ENCODE measurements around the gene CRHR2. TPM values are rescaled to one million over a fixed set of nuclear protein-coding genes. Genes with fewer than 3 reads are reported as not detected.

The CRHR2 gene
- total and polyA plus RNA-seq, 9 donors = 0.40 to 3.5 (median 1.9) TPM

DNA sequence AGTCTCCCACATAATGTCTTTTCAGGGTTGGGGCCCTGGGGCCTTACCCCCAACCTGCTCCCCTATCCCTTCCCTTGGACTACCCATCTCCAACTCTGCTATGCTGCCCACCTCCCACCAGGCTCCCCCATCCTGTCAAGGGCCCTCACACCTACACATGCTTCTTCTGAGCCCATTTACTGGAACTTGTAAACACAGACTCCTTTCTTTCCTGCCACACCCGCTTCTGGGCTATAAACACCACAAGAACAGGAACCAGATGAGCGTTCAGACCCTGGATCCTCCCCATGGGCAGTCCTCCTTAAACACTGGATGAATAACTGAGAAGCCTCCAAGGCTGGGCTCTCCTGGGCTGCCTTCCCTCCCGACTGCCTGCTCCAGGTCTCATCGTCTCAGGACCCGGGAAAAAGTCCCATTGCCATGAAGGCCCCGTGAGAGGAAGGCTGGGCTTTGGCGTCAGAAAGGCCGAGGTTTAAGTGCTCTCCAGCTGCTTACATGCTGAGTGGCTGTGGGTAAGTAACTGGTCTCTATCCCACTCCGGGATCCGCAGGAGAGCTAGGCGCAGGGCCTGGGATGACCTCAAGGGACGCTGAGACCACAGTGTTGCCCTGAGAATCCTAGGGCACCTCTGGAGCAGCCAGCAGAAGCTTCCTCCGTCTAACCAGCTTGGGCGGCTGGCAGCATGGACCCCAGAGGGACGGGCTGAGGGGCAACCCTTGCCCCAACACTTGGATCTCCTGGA lies 15.6 kb upstream of the CRHR2 start:
- no peaks in the 10 kb centered on the region for H3K36me3 ChIP-seq (ENCODE audit: control insufficient read depth, insufficient read depth, low read length)
- peaks cover 7% of the 10 kb centered on the region for H3K27me3 ChIP-seq (ENCODE audit: control insufficient read depth, insufficient read depth, low read length)
- DNase-seq = no peak
- H3K4me3 ChIP-seq (ENCODE audit: low read length) = no peak overlapping the region
- H3K9me3 ChIP-seq (replicated peaks; ENCODE audit: control insufficient read depth, low read depth, low read length) = no peaks in the 10 kb centered on the region
- no peak overlapping the region for H3K27ac ChIP-seq (ENCODE audit: low read length)
- H3K4me1 ChIP-seq (ENCODE audit: control insufficient read depth, insufficient read depth, low read length) = peaks cover 35% of the 10 kb centered on the region
- WGBS (ENCODE audit: insufficient coverage) = 48% methylated on average over 15 of the region's 15 CpGs

DNA sequence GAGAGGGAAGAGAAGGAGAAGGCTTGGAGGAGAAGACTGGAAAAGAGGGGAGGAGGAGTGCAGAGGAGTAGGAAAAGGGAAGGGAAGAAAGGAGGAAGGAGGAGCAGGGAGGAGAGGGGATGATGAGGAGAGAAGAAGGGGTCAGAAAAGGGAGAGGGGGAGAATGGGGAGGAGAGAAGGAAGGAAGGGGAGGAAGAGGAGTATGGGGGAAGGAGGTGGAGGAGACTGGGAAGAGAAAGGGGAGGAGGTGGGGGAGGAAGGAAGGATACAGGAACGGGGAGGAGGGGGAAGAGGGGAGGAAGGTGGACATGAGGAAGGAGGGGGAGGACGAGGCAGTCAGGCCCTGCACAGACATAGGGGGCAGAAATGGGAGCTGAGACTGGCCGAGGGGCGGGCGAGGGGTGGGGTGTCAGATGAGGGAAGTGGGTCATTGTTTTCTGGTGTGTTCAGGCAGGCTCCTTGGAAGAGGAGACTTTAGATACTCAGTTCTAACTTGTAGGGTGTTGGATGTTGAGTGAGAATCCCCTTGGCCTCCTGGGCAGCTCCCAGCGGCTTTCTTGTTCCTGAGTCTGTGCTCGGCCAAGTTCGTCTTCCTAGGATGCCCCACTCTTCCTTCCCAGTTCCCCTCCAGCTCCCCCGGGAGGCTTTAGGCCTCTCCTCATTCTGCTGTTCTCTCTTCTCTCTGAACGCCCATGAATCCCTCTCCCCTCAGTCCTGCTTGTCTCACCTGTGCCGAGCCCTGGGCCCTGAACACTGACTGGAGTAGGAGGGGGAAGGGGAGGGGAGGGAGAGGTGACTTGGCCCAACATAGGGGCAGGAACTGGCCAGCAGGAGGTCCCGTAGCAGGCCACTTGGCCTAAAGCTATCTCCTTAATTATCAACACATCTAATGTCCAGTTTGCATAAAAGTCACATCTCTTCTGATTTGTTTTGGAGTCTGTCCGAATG lies 12.8 kb upstream of the CRHR2 start:
- H3K27ac ChIP-seq (ENCODE audit: low read length) = peak overlapping the region; percentile 25
- 51% methylated on average over 6 of the region's 13 CpGs for WGBS (ENCODE audit: insufficient coverage)

DNA sequence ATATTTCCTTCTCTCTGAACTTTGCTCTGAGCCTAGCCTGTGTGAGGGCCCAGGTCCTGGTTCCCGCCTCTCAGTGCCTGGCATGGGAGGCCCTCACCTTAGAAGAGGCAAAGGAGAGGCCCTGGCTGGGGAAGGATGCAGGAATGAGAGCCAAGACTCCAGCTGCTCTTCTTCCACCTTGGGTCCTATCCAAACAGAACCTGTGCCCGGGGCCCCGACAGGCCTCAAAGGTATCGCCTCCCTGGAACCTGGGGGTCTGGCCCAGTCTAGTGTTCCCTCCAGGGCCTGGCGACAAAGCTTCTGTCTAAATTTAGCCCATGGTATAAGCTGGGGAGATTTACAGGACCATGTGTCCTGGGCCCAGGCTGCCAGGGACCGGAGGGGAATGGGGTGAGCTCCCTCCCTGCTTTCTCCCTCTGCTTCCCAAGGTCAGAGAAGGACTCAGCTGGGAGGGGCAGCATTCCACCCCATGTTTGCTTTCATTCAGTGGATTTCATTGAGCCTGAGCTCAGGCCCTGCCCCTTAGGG lies 12.0 kb upstream of the CRHR2 start:
- 50% methylated on average over 1 of the region's 6 CpGs for WGBS (ENCODE audit: insufficient coverage)

More for the DNA sequence above, 12.8 kb upstream of the CRHR2 start:
- H3K9me3 ChIP-seq (replicated peaks; ENCODE audit: control insufficient read depth, low read depth, low read length) = no peaks in the 10 kb centered on the region
- peaks cover 28% of the 10 kb centered on the region for H3K4me1 ChIP-seq (ENCODE audit: control insufficient read depth, insufficient read depth, low read length)
- H3K4me3 ChIP-seq (ENCODE audit: low read length) = no peak overlapping the region
- DNase-seq = no peak
- H3K27me3 ChIP-seq (ENCODE audit: control insufficient read depth, insufficient read depth, low read length) = peaks cover 4% of the 10 kb centered on the region
- H3K36me3 ChIP-seq (ENCODE audit: control insufficient read depth, insufficient read depth, low read length) = no peaks in the 10 kb centered on the region

DNA sequence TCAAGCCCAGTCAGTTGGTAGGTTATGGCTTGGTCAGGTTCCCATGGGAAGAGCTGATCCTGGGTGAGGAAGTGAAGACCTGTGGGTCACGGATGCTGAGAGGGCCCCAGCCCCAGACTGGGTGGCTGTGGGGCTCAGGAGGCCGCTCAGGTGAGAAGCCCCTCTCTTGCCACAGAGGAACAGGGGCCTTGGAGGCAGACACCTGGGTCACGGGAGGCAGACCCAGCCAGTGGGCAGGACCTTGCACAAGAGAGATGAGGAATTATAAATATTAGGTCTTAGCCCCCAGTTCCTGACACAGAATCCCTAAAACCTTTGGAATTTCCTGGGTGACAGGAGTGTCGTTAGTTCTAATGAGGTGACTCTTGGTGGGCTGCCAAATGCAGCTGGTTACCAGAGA lies 10.6 kb upstream of the CRHR2 start:
- H3K27me3 ChIP-seq (ENCODE audit: control insufficient read depth, insufficient read depth, low read length) = peaks cover 4% of the 10 kb centered on the region
- 93% methylated on average over 2 of the region's 4 CpGs for WGBS (ENCODE audit: insufficient coverage)
- no peaks in the 10 kb centered on the region for H3K36me3 ChIP-seq (ENCODE audit: control insufficient read depth, insufficient read depth, low read length)
- peaks cover 24% of the 10 kb centered on the region for H3K4me1 ChIP-seq (ENCODE audit: control insufficient read depth, insufficient read depth, low read length)
- H3K27ac ChIP-seq (ENCODE audit: low read length) = no peak overlapping the region
- H3K9me3 ChIP-seq (replicated peaks; ENCODE audit: control insufficient read depth, low read depth, low read length) = no peaks in the 10 kb centered on the region
- no peak for DNase-seq
- H3K4me3 ChIP-seq (ENCODE audit: low read length) = no peak overlapping the region

More for the DNA sequence above, 12.0 kb upstream of the CRHR2 start:
- peaks cover 4% of the 10 kb centered on the region for H3K27me3 ChIP-seq (ENCODE audit: control insufficient read depth, insufficient read depth, low read length)
- peak; percentile 66 for DNase-seq
- peaks cover 24% of the 10 kb centered on the region for H3K4me1 ChIP-seq (ENCODE audit: control insufficient read depth, insufficient read depth, low read length)
- H3K36me3 ChIP-seq (ENCODE audit: control insufficient read depth, insufficient read depth, low read length) = no peaks in the 10 kb centered on the region
- no peaks in the 10 kb centered on the region for H3K9me3 ChIP-seq (replicated peaks; ENCODE audit: control insufficient read depth, low read depth, low read length)
- peak overlapping the region; percentile 67 for H3K27ac ChIP-seq (ENCODE audit: low read length)
- no peak overlapping the region for H3K4me3 ChIP-seq (ENCODE audit: low read length)

DNA sequence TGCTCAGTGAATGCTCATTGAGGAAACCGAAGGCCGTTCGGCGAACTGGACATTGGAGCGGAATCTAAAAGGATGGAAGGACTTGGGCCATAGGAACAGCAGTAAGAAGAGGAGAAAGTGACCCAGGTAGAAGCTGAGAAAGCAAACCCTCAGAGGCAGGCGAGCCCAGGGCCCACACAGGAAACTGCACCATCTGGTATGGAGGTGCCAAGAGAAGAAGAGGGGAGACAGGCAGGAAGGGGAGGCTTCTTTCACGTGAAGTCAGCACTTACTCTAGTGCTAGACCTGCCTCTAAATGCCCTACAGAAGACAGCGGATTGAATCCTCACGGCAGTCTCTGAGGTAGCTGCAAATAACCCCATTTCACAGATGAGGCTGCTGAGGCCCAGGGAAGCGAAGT lies 10.2 kb upstream of the CRHR2 start:
- Histone ChIP-seq H3K4me3 (ENCODE audit: low read length) (no peak overlapping the region), H3K36me3 (ENCODE audit: control insufficient read depth, insufficient read depth, low read length) (no peaks in the 10 kb centered on the region), H3K27ac (ENCODE audit: low read length) (no peak overlapping the region), H3K4me1 (ENCODE audit: control insufficient read depth, insufficient read depth, low read length) (peaks cover 21% of the 10 kb centered on the region), H3K27me3 (ENCODE audit: control insufficient read depth, insufficient read depth, low read length) (peaks cover 4% of the 10 kb centered on the region), H3K9me3 (replicated peaks; ENCODE audit: control insufficient read depth, low read depth, low read length) (no peaks in the 10 kb centered on the region)
- no peak for DNase-seq
- WGBS (ENCODE audit: insufficient coverage) = 93% methylated on average over 3 of the region's 10 CpGs

DNA sequence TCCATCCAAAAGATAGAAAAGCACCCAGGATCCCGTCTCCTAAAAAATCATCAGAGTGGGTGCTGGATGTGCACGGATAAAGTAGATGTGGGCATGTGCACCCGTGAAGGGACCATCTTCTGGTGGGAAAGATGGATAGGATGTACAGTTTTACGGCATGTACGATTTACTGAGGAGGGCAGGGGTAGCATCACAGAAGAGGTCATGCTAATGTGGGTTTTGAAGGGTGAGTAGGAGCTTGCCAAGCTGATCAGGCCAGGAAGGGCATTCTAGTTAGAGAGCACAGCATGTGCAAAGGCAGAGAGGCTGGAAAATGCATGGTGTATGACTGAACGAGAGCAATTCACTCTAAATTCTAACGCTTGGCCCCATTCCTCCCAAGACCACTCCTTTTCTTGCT lies 7.8 kb upstream of the CRHR2 start:
- Histone ChIP-seq H3K27me3 (ENCODE audit: control insufficient read depth, insufficient read depth, low read length) (peaks cover 6% of the 10 kb centered on the region), H3K36me3 (ENCODE audit: control insufficient read depth, insufficient read depth, low read length) (no peaks in the 10 kb centered on the region), H3K4me3 (ENCODE audit: low read length) (no peak overlapping the region), H3K9me3 (replicated peaks; ENCODE audit: control insufficient read depth, low read depth, low read length) (no peaks in the 10 kb centered on the region), H3K27ac (ENCODE audit: low read length) (no peak overlapping the region), H3K4me1 (ENCODE audit: control insufficient read depth, insufficient read depth, low read length) (peaks cover 10% of the 10 kb centered on the region)
- 85% methylated on average over 5 of the region's 7 CpGs for WGBS (ENCODE audit: insufficient coverage)
- DNase-seq = no peak

DNA sequence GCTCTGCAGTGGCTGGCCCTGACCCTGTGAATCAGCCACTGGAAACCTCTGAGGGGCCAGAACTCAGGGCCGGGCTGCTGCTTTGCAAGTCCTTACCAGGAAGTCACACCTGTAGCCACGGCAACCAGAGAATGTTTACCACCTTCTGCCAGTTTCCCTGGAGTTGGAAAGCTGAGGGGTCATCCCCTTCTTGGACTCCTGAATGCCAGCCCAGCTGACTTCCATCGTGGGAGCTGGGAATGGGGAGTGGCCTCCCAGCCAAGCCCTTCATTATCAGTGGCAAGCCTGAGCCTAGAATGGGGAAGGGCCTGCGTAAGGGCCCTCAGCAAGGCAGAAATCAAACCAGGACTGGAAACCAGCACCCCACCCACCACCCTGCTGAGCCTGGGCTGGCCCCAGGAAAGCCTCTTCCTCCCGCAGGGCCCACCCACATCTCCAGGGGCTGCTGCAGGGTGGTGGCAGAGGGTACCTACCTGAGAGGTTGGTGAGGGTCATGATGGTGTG lies 6.5 kb upstream of the CRHR2 start:
- WGBS (ENCODE audit: insufficient coverage) = 43% methylated on average over 3 of the region's 5 CpGs
- Histone ChIP-seq H3K27ac (ENCODE audit: low read length) (no peak overlapping the region), H3K4me1 (ENCODE audit: control insufficient read depth, insufficient read depth, low read length) (peaks cover 4% of the 10 kb centered on the region), H3K27me3 (ENCODE audit: control insufficient read depth, insufficient read depth, low read length) (peaks cover 7% of the 10 kb centered on the region), H3K4me3 (ENCODE audit: low read length) (no peak overlapping the region), H3K9me3 (replicated peaks; ENCODE audit: control insufficient read depth, low read depth, low read length) (no peaks in the 10 kb centered on the region), H3K36me3 (ENCODE audit: control insufficient read depth, insufficient read depth, low read length) (no peaks in the 10 kb centered on the region)
- no peak for DNase-seq

DNA sequence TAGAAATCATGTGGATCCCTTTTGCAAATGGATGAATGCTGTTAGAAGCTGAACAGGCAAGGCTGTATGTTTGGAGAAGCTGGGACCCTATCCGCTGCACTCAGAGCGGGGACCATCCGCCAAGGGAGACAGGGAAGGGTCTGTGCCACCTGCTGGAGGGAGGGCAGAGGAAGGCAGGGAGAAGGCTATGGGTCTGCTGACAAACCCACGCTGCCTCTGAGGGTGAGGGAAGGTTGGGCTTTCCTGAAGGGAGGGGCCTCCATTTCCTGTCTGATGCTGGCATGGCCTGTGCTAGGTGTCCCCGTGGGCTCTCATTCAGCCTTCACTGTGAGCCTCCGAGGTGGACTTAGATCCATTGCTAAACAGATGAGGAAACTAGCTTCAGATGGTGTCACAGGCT lies 5.3 kb upstream of the CRHR2 start:
- Histone ChIP-seq H3K4me1 (ENCODE audit: control insufficient read depth, insufficient read depth, low read length) (peaks cover 12% of the 10 kb centered on the region), H3K9me3 (replicated peaks; ENCODE audit: control insufficient read depth, low read depth, low read length) (no peaks in the 10 kb centered on the region), H3K27me3 (ENCODE audit: control insufficient read depth, insufficient read depth, low read length) (peaks cover 17% of the 10 kb centered on the region), H3K36me3 (ENCODE audit: control insufficient read depth, insufficient read depth, low read length) (no peaks in the 10 kb centered on the region), H3K4me3 (ENCODE audit: low read length) (no peak overlapping the region), H3K27ac (ENCODE audit: low read length) (no peak overlapping the region)
- no peak for DNase-seq
- 48% methylated on average over 6 of the region's 6 CpGs for WGBS (ENCODE audit: insufficient coverage)

DNA sequence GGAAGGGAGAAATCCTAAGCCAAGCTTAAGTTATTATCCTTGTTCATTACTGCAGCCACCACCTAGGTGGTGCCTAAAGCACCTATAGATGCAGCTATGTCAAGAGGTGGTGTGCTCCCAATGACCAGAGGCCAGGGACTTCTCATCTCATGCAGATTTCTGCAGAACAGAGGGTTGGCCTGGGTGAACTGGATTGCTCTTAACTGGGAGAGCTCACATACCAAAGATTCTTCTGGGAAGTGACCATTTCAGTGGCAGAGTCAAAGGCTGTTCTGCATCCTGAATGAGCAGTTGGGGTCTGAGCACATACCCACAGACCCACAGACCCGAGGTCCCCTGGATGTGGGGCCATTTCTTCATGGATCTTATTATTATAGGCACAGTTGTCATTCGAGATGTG lies 2.1 kb upstream of the CRHR2 start:
- H3K9me3 ChIP-seq (replicated peaks; ENCODE audit: control insufficient read depth, low read depth, low read length) = no peaks in the 10 kb centered on the region
- WGBS (ENCODE audit: insufficient coverage) = no CpG with 5 or more reads among the region's 2 CpGs
- H3K4me1 ChIP-seq (ENCODE audit: control insufficient read depth, insufficient read depth, low read length) = peaks cover 22% of the 10 kb centered on the region
- DNase-seq = no peak
- H3K27me3 ChIP-seq (ENCODE audit: control insufficient read depth, insufficient read depth, low read length) = peaks cover 47% of the 10 kb centered on the region
- no peak overlapping the region for H3K27ac ChIP-seq (ENCODE audit: low read length)
- no peaks in the 10 kb centered on the region for H3K36me3 ChIP-seq (ENCODE audit: control insufficient read depth, insufficient read depth, low read length)
- H3K4me3 ChIP-seq (ENCODE audit: low read length) = no peak overlapping the region

DNA sequence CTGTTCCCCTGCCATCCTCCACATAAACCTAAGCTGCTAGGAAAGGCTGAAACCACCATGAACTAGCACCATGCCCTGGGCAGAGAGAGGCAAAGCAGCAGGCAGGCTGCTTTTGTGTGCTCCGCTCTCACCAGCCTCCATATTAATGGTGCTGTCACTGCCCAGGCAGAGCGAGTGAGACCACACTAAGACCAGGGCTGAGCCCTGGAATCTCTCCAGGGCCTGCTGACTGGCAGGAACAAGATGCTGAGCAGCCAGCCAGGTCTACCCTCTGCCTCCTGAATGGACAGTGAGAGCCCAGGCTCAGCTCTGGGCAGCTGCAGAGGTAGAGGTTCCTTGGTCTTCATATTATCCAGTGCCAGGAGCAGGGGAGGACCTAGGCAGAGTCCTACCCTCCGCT lies 1.6 kb upstream of the CRHR2 start:
- no peak overlapping the region for H3K4me3 ChIP-seq (ENCODE audit: low read length)
- H3K27me3 ChIP-seq (ENCODE audit: control insufficient read depth, insufficient read depth, low read length) = peaks cover 52% of the 10 kb centered on the region
- H3K4me1 ChIP-seq (ENCODE audit: control insufficient read depth, insufficient read depth, low read length) = peaks cover 22% of the 10 kb centered on the region
- peak overlapping the region; percentile 4 for H3K27ac ChIP-seq (ENCODE audit: low read length)
- no peaks in the 10 kb centered on the region for H3K9me3 ChIP-seq (replicated peaks; ENCODE audit: control insufficient read depth, low read depth, low read length)
- WGBS (ENCODE audit: insufficient coverage) = 76% methylated on average over 3 of the region's 3 CpGs
- no peaks in the 10 kb centered on the region for H3K36me3 ChIP-seq (ENCODE audit: control insufficient read depth, insufficient read depth, low read length)
- DNase-seq = peak; percentile 54
